IMR-90 (cell line): ENCODE results near the gene SPAST. TPM values are rescaled to one million over a fixed set of nuclear protein-coding genes. Genes with fewer than 3 reads are reported as not detected.

Experiments used
- ATAC-seq: fragments of 200-7000 bp; cut with Tn5 transposase; 2 replicates; pipeline ENCODE4 v1.9.1; 2020; ENCODE audit warnings: low read depth, mild to moderate bottlenecking, moderate library complexity
- BruUV-seq: library from RNA; stranded (reverse); fragments of 400-500 nt; replicated peaks from 2 replicates; lab custom pipeline; 2021; lab: Mats Ljungman, UMichigan
- CTCF ChIA-PET: fragments of 300-600 bp; formaldehyde crosslinking; extraction: SDS; loops from one replicate; lab custom pipeline; 2021; ENCODE audit warnings: antibody characterized with exemption; lab: Yijun Ruan, JAX
- POLR2A ChIA-PET: fragments of 300-600 bp; sonication (Branson Sonifier 250); formaldehyde crosslinking; loops from one replicate; lab custom pipeline; 2022; ENCODE audit warnings: antibody characterized with exemption; ENCODE audit not compliant: unreplicated experiment; lab: Charles Lee
- DNase-seq: peaks from one replicate; pipeline ENCODE4 v3.0.0; 2013
- H2AFZ ChIP-seq: replicated peaks from 2 replicates; pipeline ENCODE3; 2013; ENCODE audit warnings: low read length, mild to moderate bottlenecking; ENCODE audit not compliant: poor library complexity
- H2AK5ac ChIP-seq: 2 replicates; pipeline ENCODE4 v1.6.1; 2013; ENCODE audit warnings: low read depth, low read length, inconsistent platforms
- H2AK9ac ChIP-seq: replicated peaks from 2 replicates; pipeline ENCODE3; 2013; ENCODE audit warnings: mild to moderate bottlenecking, low read depth, low read length, moderate library complexity; ENCODE audit not compliant: poor library complexity
- H2BK120ac ChIP-seq: 2 replicates; pipeline ENCODE4 v1.6.1; 2013; ENCODE audit warnings: low read depth, low read length, inconsistent platforms
- H2BK15ac ChIP-seq: 3 replicates; pipeline ENCODE4 v1.6.1; 2013; ENCODE audit warnings: low read depth, low read length, inconsistent platforms
- H2BK20ac ChIP-seq: 2 replicates; pipeline ENCODE4 v1.6.1; 2013; ENCODE audit warnings: low read depth, mild to moderate bottlenecking, inconsistent platforms, low read length, moderate library complexity
- H2BK5ac ChIP-seq: 2 replicates; pipeline ENCODE4 v1.6.1; 2013; ENCODE audit warnings: mild to moderate bottlenecking, low read depth, low read length, inconsistent platforms; ENCODE audit not compliant: poor library complexity, severe bottlenecking
- H3K14ac ChIP-seq: replicated peaks from 2 replicates; pipeline ENCODE4 v1.6.1; 2013; ENCODE audit warnings: low read depth, low read length, inconsistent platforms
- H3K18ac ChIP-seq: 2 replicates; pipeline ENCODE4 v1.6.1; 2013; ENCODE audit warnings: low read depth, low read length, control low read depth
- H3K23ac ChIP-seq: 2 replicates; pipeline ENCODE4 v1.6.1; 2013; ENCODE audit warnings: low read depth, low read length, inconsistent platforms
- H3K27ac ChIP-seq: 2 replicates; pipeline ENCODE4 v1.5.1; 2013; ENCODE audit warnings: mild to moderate bottlenecking, control low read depth, low read length; ENCODE audit not compliant: insufficient read depth
- H3K27me3 ChIP-seq: 2 replicates; pipeline ENCODE4 v1.6.1; 2013; ENCODE audit warnings: low read length; ENCODE audit not compliant: control insufficient read depth, insufficient read depth
- H3K36me3 ChIP-seq: 2 replicates; pipeline ENCODE4 v1.6.1; 2013; ENCODE audit warnings: low read length, mixed read lengths; ENCODE audit not compliant: control insufficient read depth, insufficient read depth
- H3K4ac ChIP-seq: 2 replicates; pipeline ENCODE4 v1.6.1; 2013; ENCODE audit warnings: low read depth, low read length, inconsistent platforms
- H3K4me1 ChIP-seq: 2 replicates; pipeline ENCODE4 v1.6.1; 2013; ENCODE audit warnings: low read length, mixed read lengths; ENCODE audit not compliant: control insufficient read depth, insufficient read depth
- H3K4me2 ChIP-seq: 2 replicates; pipeline ENCODE4 v1.6.1; 2013; ENCODE audit warnings: low read depth, mild to moderate bottlenecking, control low read depth, low read length, moderate library complexity
- H3K4me3 ChIP-seq: 2 replicates; pipeline ENCODE4 v1.5.1; 2013; ENCODE audit warnings: low read depth, mild to moderate bottlenecking, control low read depth, low read length, moderate library complexity; ENCODE audit not compliant: insufficient read depth
- H3K56ac ChIP-seq: 2 replicates; pipeline ENCODE4 v1.6.1; 2013; ENCODE audit warnings: low read length, inconsistent platforms; ENCODE audit not compliant: insufficient read depth; ENCODE audit errors: extremely low read depth
- H3K79me1 ChIP-seq, 2 experiments: 2 replicates each; pipeline ENCODE4 v1.6.1; 2013; ENCODE audit warnings: low read length in 2 of 2, inconsistent platforms in 1 of 2, low read depth in 1 of 2
- H3K9ac ChIP-seq: 2 replicates; pipeline ENCODE4 v1.6.1; 2013; ENCODE audit warnings: low read depth, low read length, control low read depth
- H3K9me1 ChIP-seq: 2 replicates; pipeline ENCODE4 v1.6.1; 2013; ENCODE audit warnings: low read length, inconsistent platforms; ENCODE audit not compliant: insufficient read depth
- H3K9me3 ChIP-seq: 2 replicates; pipeline ENCODE4 v1.6.1; 2013; ENCODE audit warnings: low read length; ENCODE audit not compliant: control insufficient read depth, insufficient read depth
- H4K20me1 ChIP-seq: 2 replicates; pipeline ENCODE4 v1.6.1; 2013; ENCODE audit warnings: low read length, inconsistent platforms; ENCODE audit not compliant: insufficient read depth
- H4K5ac ChIP-seq: 2 replicates; pipeline ENCODE4 v1.6.1; 2013; ENCODE audit warnings: mild to moderate bottlenecking, low read depth, low read length, control low read depth
- H4K8ac ChIP-seq, 2 experiments: 2 replicates each; pipeline ENCODE4 v1.6.1; 2013; ENCODE audit warnings: low read depth in 2 of 2, low read length in 2 of 2, control low read depth in 1 of 2, inconsistent platforms in 1 of 2
- H4K91ac ChIP-seq: 2 replicates; pipeline ENCODE4 v1.6.1; 2013; ENCODE audit warnings: low read depth, low read length, inconsistent platforms; ENCODE audit not compliant: insufficient read depth
- BHLHE40 ChIP-seq: fragments of 150-350 bp; IDR thresholded peaks from 2 replicates; pipeline ENCODE4 v1.6.1; 2016; ENCODE audit warnings: mild to moderate bottlenecking, low read depth, low read length
- CEBPB ChIP-seq: IDR thresholded peaks from 2 replicates; pipeline ENCODE4 v1.6.1; 2012; ENCODE audit warnings: low read depth, low read length, improper control_type of control experiment
- CHD1 ChIP-seq: IDR thresholded peaks from 2 replicates; pipeline ENCODE4 v1.6.1; 2012; ENCODE audit warnings: low read depth, low read length, improper control_type of control experiment
- FOS ChIP-seq: fragments of 150-350 bp; IDR thresholded peaks from 2 replicates; pipeline ENCODE4 v1.6.1; 2016; ENCODE audit warnings: low read depth, low read length
- MAFK ChIP-seq: IDR thresholded peaks from 2 replicates; pipeline ENCODE4 v1.6.1; 2012; ENCODE audit warnings: low read depth, low read length, improper control_type of control experiment
- MAZ ChIP-seq: IDR thresholded peaks from 2 replicates; pipeline ENCODE4 v1.6.1; 2012; ENCODE audit warnings: low read depth, mild to moderate bottlenecking, low read length, improper control_type of control experiment, moderate library complexity, borderline replicate concordance
- MXI1 ChIP-seq: IDR thresholded peaks from 2 replicates; pipeline ENCODE4 v1.6.1; 2012; ENCODE audit warnings: low read depth, mild to moderate bottlenecking, low read length, moderate library complexity, borderline replicate concordance
- NFE2L2 ChIP-seq: fragments of 150-350 bp; IDR thresholded peaks from 2 replicates; pipeline ENCODE4 v1.6.1; 2016; ENCODE audit warnings: low read depth, mild to moderate bottlenecking, low read length
- POLR2A ChIP-seq: IDR thresholded peaks from 2 replicates; pipeline ENCODE4 v1.6.1; 2012; ENCODE audit warnings: mild to moderate bottlenecking, low read depth, low read length
- RAD21 ChIP-seq: IDR thresholded peaks from 2 replicates; pipeline ENCODE4 v1.6.1; 2012; ENCODE audit warnings: low read length, improper control_type of control experiment
- RCOR1 ChIP-seq: IDR thresholded peaks from 2 replicates; pipeline ENCODE4 v1.6.1; 2012; ENCODE audit warnings: mild to moderate bottlenecking, low read length, improper control_type of control experiment; ENCODE audit not compliant: insufficient replicate concordance
- RFX5 ChIP-seq: IDR thresholded peaks from 2 replicates; pipeline ENCODE4 v1.8.0; 2012; ENCODE audit warnings: low read depth, mild to moderate bottlenecking, low read length, moderate library complexity
- SMC3 ChIP-seq: fragments of 150-350 bp; IDR thresholded peaks from 2 replicates; pipeline ENCODE4 v1.6.1; 2016; ENCODE audit warnings: low read depth, mild to moderate bottlenecking, antibody characterized with exemption, low read length, moderate library complexity
- USF2 ChIP-seq: fragments of 150-350 bp; IDR thresholded peaks from 2 replicates; pipeline ENCODE4 v1.6.1; 2017; ENCODE audit warnings: mild to moderate bottlenecking, antibody characterized with exemption, low read length, low read depth
- WGBS, 2 experiments: methylation state at CpG; one replicate each; pipeline versions ENCODE4 v1.1.5 to v1.1.7; 2013; ENCODE audit warnings: missing lambda C conversion rate in 2 of 2; ENCODE audit not compliant: insufficient read length in 1 of 2; ENCODE audit errors: extremely low coverage in 2 of 2; 5-methylcytosine and 5-hydroxymethylcytosine counted together
- dilution Hi-C: fragments of 300-500 bp; cut with HindIII; formaldehyde crosslinking; loops from one replicate; pipeline ENCODE4 v1.14.3; 2018; ENCODE audit warnings: low sequenced_read_pairs; ENCODE audit not compliant: unreplicated experiment
- in situ Hi-C: fragments of 300-500 bp; cut with MboI; formaldehyde crosslinking; loops from 3 replicates; pipeline ENCODE4 v1.14.3; 2019; ENCODE audit warnings: low sequenced_read_pairs, inconsistent platforms, mixed read lengths
- intact Hi-C: fragments of 100-400 bp; cut with micrococcal nuclease; formaldehyde crosslinking; loops from 2 replicates; pipeline ENCODE4 v1.10.0; 2022
- polyA plus RNA-seq, 3 experiments: library from polyadenylated mRNA; depleted of rRNA; stranded (reverse); fragments of >200 nt; gene quantifications; 2 replicates each; pipeline ENCODE4 v1.2.3, GENCODE V29; 2012; ENCODE audit warnings: low replicate concordance in 1 of 3
- total RNA-seq: library from RNA; depleted of rRNA; stranded (reverse); fragments of >200 nt; gene quantifications from 2 replicates; pipeline ENCODE4 v1.2.3, GENCODE V29; 2012
- TF ChIP-seq, protein P1 (sequence below): conservative IDR thresholded peaks from 2 replicates; pipeline ENCODE4 v1.5.1; 2012; ENCODE audit warnings: mild to moderate bottlenecking, low read depth, low read length, improper control_type of control experiment
- TF ChIP-seq, protein P2 (sequence below): fragments of 150-350 bp; IDR thresholded peaks from 2 replicates; pipeline ENCODE4 v1.6.1; 2016; ENCODE audit warnings: low read depth, mild to moderate bottlenecking, low read length, moderate library complexity, borderline replicate concordance

The SPAST gene
- total and polyA plus RNA-seq, 2 of the 4 experiments (the other 2 are of a cell fraction) = 5.3 to 14.5 TPM

DNA sequence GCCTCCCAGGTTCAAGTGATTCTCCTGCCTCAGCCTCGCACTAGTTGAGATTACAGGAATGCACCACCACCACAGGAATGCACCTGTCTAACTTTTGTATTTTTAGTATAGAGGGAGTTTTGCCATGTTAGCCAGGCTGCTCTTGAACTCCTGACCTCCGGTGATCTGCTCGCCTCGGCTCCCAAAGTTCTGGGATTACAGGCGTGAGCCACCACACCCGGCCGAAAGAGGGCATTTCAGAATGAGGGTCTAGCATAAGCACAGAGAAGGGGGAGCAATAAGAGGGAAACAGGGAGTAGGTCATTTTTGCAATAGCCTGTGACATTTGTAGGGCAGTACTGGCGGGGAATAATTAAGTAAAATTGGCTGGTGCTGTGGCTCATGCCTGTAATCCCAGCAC lies 1.9 kb upstream of the SPAST start:
- no peak overlapping the region for H2BK120ac ChIP-seq
- peaks cover 2% of the 10 kb centered on the region; the same call in 1 of the 2 replicates for H3K4me1 ChIP-seq
- no peak overlapping the region for H3K4me2 ChIP-seq
- H4K91ac ChIP-seq = no peak overlapping the region
- no peak overlapping the region for H2BK15ac ChIP-seq
- H4K8ac ChIP-seq = no peak overlapping the region
- DNase-seq = no peak
- H3K9me3 ChIP-seq = no peaks in the 10 kb centered on the region; the same call in 1 of the 2 replicates
- TF ChIP-seq MAZ (no peak), MXI1 (no peak), USF2 (no peak), RCOR1 (no peak), BHLHE40 (no peak), SMC3 (no peak), RAD21 (no peak), CEBPB (no peak), MAFK (no peak), NFE2L2 (no peak), FOS (no peak), CHD1 (no peak), RFX5 (no peak), POLR2A (no peak)
- TF ChIP-seq, protein P1, sequence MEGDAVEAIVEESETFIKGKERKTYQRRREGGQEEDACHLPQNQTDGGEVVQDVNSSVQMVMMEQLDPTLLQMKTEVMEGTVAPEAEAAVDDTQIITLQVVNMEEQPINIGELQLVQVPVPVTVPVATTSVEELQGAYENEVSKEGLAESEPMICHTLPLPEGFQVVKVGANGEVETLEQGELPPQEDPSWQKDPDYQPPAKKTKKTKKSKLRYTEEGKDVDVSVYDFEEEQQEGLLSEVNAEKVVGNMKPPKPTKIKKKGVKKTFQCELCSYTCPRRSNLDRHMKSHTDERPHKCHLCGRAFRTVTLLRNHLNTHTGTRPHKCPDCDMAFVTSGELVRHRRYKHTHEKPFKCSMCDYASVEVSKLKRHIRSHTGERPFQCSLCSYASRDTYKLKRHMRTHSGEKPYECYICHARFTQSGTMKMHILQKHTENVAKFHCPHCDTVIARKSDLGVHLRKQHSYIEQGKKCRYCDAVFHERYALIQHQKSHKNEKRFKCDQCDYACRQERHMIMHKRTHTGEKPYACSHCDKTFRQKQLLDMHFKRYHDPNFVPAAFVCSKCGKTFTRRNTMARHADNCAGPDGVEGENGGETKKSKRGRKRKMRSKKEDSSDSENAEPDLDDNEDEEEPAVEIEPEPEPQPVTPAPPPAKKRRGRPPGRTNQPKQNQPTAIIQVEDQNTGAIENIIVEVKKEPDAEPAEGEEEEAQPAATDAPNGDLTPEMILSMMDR = no peak
- TF ChIP-seq, protein P2, sequence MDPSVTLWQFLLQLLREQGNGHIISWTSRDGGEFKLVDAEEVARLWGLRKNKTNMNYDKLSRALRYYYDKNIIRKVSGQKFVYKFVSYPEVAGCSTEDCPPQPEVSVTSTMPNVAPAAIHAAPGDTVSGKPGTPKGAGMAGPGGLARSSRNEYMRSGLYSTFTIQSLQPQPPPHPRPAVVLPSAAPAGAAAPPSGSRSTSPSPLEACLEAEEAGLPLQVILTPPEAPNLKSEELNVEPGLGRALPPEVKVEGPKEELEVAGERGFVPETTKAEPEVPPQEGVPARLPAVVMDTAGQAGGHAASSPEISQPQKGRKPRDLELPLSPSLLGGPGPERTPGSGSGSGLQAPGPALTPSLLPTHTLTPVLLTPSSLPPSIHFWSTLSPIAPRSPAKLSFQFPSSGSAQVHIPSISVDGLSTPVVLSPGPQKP = no peak
- no peak overlapping the region for H3K23ac ChIP-seq
- H4K5ac ChIP-seq = no peak overlapping the region
- ChIA-PET CTCF (no interaction called here), POLR2A (interaction anchor here (0.6 kb wide), 1 partner anchor 1643 kb away, joined by 7 read pairs; no protein-coding TSS in a partner anchor)
- peaks cover 2% of the 10 kb centered on the region; the same call in 1 of the 2 replicates for H3K36me3 ChIP-seq
- H3K9me1 ChIP-seq = no peaks in the 10 kb centered on the region; the same call in 1 of the 2 replicates
- 97% methylated on average over 7 of the region's 8 CpGs; no CpG with 5 or more reads in 1 of the 2 experiments for whole genome bisulfite sequencing, 2 experiments
- H3K4ac ChIP-seq = no peak overlapping the region
- no peaks in the 10 kb centered on the region for H3K27me3 ChIP-seq
- BruUV-seq = no TSS peak
- ATAC-seq = no peak
- H2AK9ac ChIP-seq = no peak overlapping the region
- no peak overlapping the region for H3K18ac ChIP-seq
- H2BK5ac ChIP-seq = no peak overlapping the region
- no peaks in the 10 kb centered on the region for H4K20me1 ChIP-seq
- H2AK5ac ChIP-seq = no peak overlapping the region
- no peak overlapping the region for H3K56ac ChIP-seq
- in situ Hi-C loops = no loop called here
- dilution Hi-C loops = no loop called here
- H3K14ac ChIP-seq = no peak overlapping the region
- H2BK20ac ChIP-seq = no peak overlapping the region
- no peak overlapping the region for H3K27ac ChIP-seq
- H3K4me3 ChIP-seq = no peak overlapping the region
- intact Hi-C loops = no loop called here
- H3K79me1 ChIP-seq = peaks cover 0 to 18% of the 10 kb centered on the region in 2 experiments; a peak in 2 of 4 replicates
- H3K9ac ChIP-seq = no peak overlapping the region
- H2AFZ ChIP-seq = no peak overlapping the region
